ENCODE data around the gene RPTOR.

- no peak for TF ChIP-seq CTCF (IDR thresholded peaks at IDR 0.05)
- no peak for TF ChIP-seq POLR2A (IDR thresholded peaks at IDR 0.05)
Observed at GRCh38 chr17:80846932-80847331, 302.3 kb downstream of the RPTOR start.
